Cortex of kidney (tissue), 1 donor: ENCODE results near the gene SLC38A1.
"Not testable (repeated sequence)": the region's sequence is repeated elsewhere in the genome, so short reads cannot be mapped to it uniquely, and the experiment has no call there.

ENCODE experiments used
- DNase-seq: peaks from one replicate; lab custom pipeline; 2025; lab: John Stamatoyannopoulos, UW

The SLC38A1 gene

GRCh38 chr12:46165191-46165590 lies 103.7 kb downstream of the SLC38A1 start:
- no peak for DNase-seq

GRCh38 chr12:46164186-46164761 lies 104.6 kb downstream of the SLC38A1 start:
- DNase-seq = no peak

GRCh38 chr12:46162549-46163076 lies 106.2 kb downstream of the SLC38A1 start:
- DNase-seq = not testable (repeated sequence)

- DNase-seq = no peak
Measured at GRCh38 chr12:46160981-46161690, 107.7 kb downstream of the SLC38A1 start.

- no peak for DNase-seq
Measured at GRCh38 chr12:46160101-46160980, 108.5 kb downstream of the SLC38A1 start.

GRCh38 chr12:46159309-46159901 lies 109.4 kb downstream of the SLC38A1 start:
- DNase-seq = no peak

- no peak for DNase-seq
Measured at GRCh38 chr12:46158501-46158900, 110.3 kb downstream of the SLC38A1 start.

- no peak for DNase-seq
Measured at GRCh38 chr12:46154221-46154985, 114.4 kb downstream of the SLC38A1 start.

- DNase-seq = no peak
Measured at GRCh38 chr12:46153268-46153872, 115.5 kb downstream of the SLC38A1 start.

GRCh38 chr12:46152456-46152855 lies 116.4 kb downstream of the SLC38A1 start:
- DNase-seq = no peak

GRCh38 chr12:46150735-46151134 lies 118.1 kb downstream of the SLC38A1 start:
- DNase-seq = no peak

- no peak for DNase-seq
Measured at GRCh38 chr12:46149905-46150304, 118.9 kb downstream of the SLC38A1 start.

- no peak for DNase-seq
Measured at GRCh38 chr12:46149079-46149464, 119.8 kb downstream of the SLC38A1 start.

- no peak for DNase-seq
Measured at GRCh38 chr12:46148327-46149078, 120.3 kb downstream of the SLC38A1 start.

- no peak for DNase-seq
Measured at GRCh38 chr12:46147144-46147543, 121.7 kb downstream of the SLC38A1 start.

- no peak for DNase-seq
Measured at GRCh38 chr12:46145881-46146280, 123.0 kb downstream of the SLC38A1 start.

- DNase-seq = no peak
Measured at GRCh38 chr12:46144433-46144832, 124.4 kb downstream of the SLC38A1 start.

- no peak for DNase-seq
Measured at GRCh38 chr12:46136249-46136648, 132.6 kb downstream of the SLC38A1 start.

- no peak for DNase-seq
Measured at GRCh38 chr12:46135750-46136149, 133.1 kb downstream of the SLC38A1 start.

GRCh38 chr12:46134852-46135251 lies 134.0 kb downstream of the SLC38A1 start:
- DNase-seq = no peak
